Choroid plexus epithelial cell (primary cell): ENCODE data around the gene ARG2.
A peak's percentile ranks its signal among the peaks of the same experiment; 100 is the strongest.

Experiments
- DNase-seq: peaks from one replicate; pipeline ENCODE4 v3.0.0-alpha.2; 2010; ENCODE audit warnings: low read depth
- H3K4me3 ChIP-seq: 2 replicates; pipeline ENCODE4 v1.5.1; 2011; ENCODE audit warnings: low read depth, mild to moderate bottlenecking, control low read depth, low read length, moderate library complexity
- CTCF ChIP-seq: conservative IDR thresholded peaks from 2 replicates; pipeline ENCODE4 v1.5.1; 2011; ENCODE audit warnings: low read depth, mild to moderate bottlenecking, control low read depth, inconsistent platforms, low read length, moderate library complexity

The ARG2 gene

GRCh38 chr14:67579040-67579439 lies 40.7 kb upstream of the ARG2 start:
- no peak for TF ChIP-seq CTCF
- no peak for DNase-seq
- no peak overlapping the region for H3K4me3 ChIP-seq

- no peak for DNase-seq
- TF ChIP-seq CTCF, result no peak
- no peak overlapping the region for H3K4me3 ChIP-seq
Measured at GRCh38 chr14:67579636-67580035, 40.1 kb upstream of the ARG2 start.

- no peak for TF ChIP-seq CTCF
- H3K4me3 ChIP-seq, result no peak overlapping the region
- no peak for DNase-seq
Measured at GRCh38 chr14:67580336-67581171, 39.2 kb upstream of the ARG2 start.

GRCh38 chr14:67581643-67582042 lies 38.1 kb upstream of the ARG2 start:
- no peak overlapping the region for H3K4me3 ChIP-seq
- TF ChIP-seq CTCF, result no peak
- no peak for DNase-seq

GRCh38 chr14:67582061-67582460 lies 37.7 kb upstream of the ARG2 start:
- no peak for TF ChIP-seq CTCF
- no peak for DNase-seq
- no peak overlapping the region for H3K4me3 ChIP-seq

GRCh38 chr14:67583711-67584644 lies 35.7 kb upstream of the ARG2 start:
- TF ChIP-seq CTCF, result peak; percentile 88
- no peak overlapping the region for H3K4me3 ChIP-seq
- DNase-seq, result peak; percentile 75
